Measurements from ENCODE around the gene THSD4. TPM values are rescaled to one million over a fixed set of nuclear protein-coding genes. Genes with fewer than 3 reads are reported as not detected.
"Not testable (repeated sequence)": the region's sequence is repeated elsewhere in the genome, so short reads cannot be mapped to it uniquely, and the experiment has no call there.

The THSD4 gene
- total RNA-seq, 3 donors from 2014 or later = 18.3 to 46.2 (median 27.1) TPM

GRCh38 chr15:71170163-71170562 lies 54.9 kb downstream of the THSD4 start:
- ATAC-seq (no peak), DNase-seq (no peak)
- intact Hi-C loops (cut with DNase I, micrococcal nuclease) = no loop called here
- H3K36me3 ChIP-seq (ENCODE audit: low read depth) = no peaks in the 10 kb centered on the region
- H3K9me3 ChIP-seq = peaks cover 2% of the 10 kb centered on the region
- TF ChIP-seq CTCF (IDR thresholded peaks at IDR 0.05) = no peak
- no peaks in the 10 kb centered on the region for H3K4me1 ChIP-seq (ENCODE audit: low read depth)
- H3K4me3 ChIP-seq = no peak overlapping the region

GRCh38 chr15:71171195-71171594 lies 55.9 kb downstream of the THSD4 start:
- Histone ChIP-seq H3K9me3 (peaks cover 2% of the 10 kb centered on the region), H3K36me3 (ENCODE audit: low read depth) (no peaks in the 10 kb centered on the region), H3K4me3 (no peak overlapping the region), H3K4me1 (ENCODE audit: low read depth) (no peaks in the 10 kb centered on the region)
- intact Hi-C loops (cut with DNase I, micrococcal nuclease) = no loop called here
- TF ChIP-seq CTCF (IDR thresholded peaks at IDR 0.05) = no peak
- no peak for ATAC-seq
- DNase-seq = no peak

GRCh38 chr15:71174360-71174759 lies 59.1 kb downstream of the THSD4 start:
- intact Hi-C loops (cut with DNase I, micrococcal nuclease); H3K9me3 ChIP-seq; H3K36me3 ChIP-seq (ENCODE audit: low read depth); H3K4me3 ChIP-seq; H3K4me1 ChIP-seq (ENCODE audit: low read depth); ATAC-seq; DNase-seq: not testable (repeated sequence)

- DNase-seq (no peak), ATAC-seq (no peak)
- intact Hi-C loops (cut with DNase I, micrococcal nuclease) = no loop called here
- H3K4me1 ChIP-seq (ENCODE audit: low read depth) = no peaks in the 10 kb centered on the region
- H3K9me3 ChIP-seq = no peaks in the 10 kb centered on the region
- no peak for TF ChIP-seq CTCF (IDR thresholded peaks at IDR 0.05)
- H3K4me3 ChIP-seq = no peak overlapping the region
- H3K36me3 ChIP-seq (ENCODE audit: low read depth) = no peaks in the 10 kb centered on the region
Observed at GRCh38 chr15:71180986-71181853, 65.9 kb downstream of the THSD4 start.

- ATAC-seq (no peak), DNase-seq (no peak)
- H3K36me3 ChIP-seq (ENCODE audit: low read depth) = no peaks in the 10 kb centered on the region
- H3K4me3 ChIP-seq = no peak overlapping the region
- no peak for TF ChIP-seq CTCF (IDR thresholded peaks at IDR 0.05)
- intact Hi-C loops (cut with DNase I, micrococcal nuclease) = no loop called here
- no peaks in the 10 kb centered on the region for H3K9me3 ChIP-seq
- no peaks in the 10 kb centered on the region for H3K4me1 ChIP-seq (ENCODE audit: low read depth)
Observed at GRCh38 chr15:71182522-71182921, 67.3 kb downstream of the THSD4 start.

GRCh38 chr15:71183063-71183462 lies 67.8 kb downstream of the THSD4 start:
- intact Hi-C loops (cut with DNase I, micrococcal nuclease) = no loop called here
- Histone ChIP-seq H3K4me3 (no peak overlapping the region), H3K4me1 (ENCODE audit: low read depth) (no peaks in the 10 kb centered on the region), H3K36me3 (ENCODE audit: low read depth) (no peaks in the 10 kb centered on the region), H3K9me3 (no peaks in the 10 kb centered on the region)
- DNase-seq (no peak), ATAC-seq (no peak)
- no peak for TF ChIP-seq CTCF (IDR thresholded peaks at IDR 0.05)

Measured in mucosa of descending colon (tissue), 3 donors.